Measurements from ENCODE around the gene SDSL.

The SDSL gene

GRCh38 chr12:113420996-113421595 lies 1.1 kb upstream of the SDSL start:
- Mint-ChIP-seq H3K9me3 (no peaks in the 10 kb centered on the region), H3K4me3 (no peak overlapping the region), H3K27me3 (peaks cover 6% of the 10 kb centered on the region), H3K4me1 (peaks cover 9% of the 10 kb centered on the region), H3K27ac (no peak overlapping the region), H3K36me3 (no peaks in the 10 kb centered on the region)
- DNase-seq (ENCODE audit: low spot score in 2 of 2), result no peak
- ATAC-seq (ENCODE audit: low read depth), result no peak

GRCh38 chr12:113422886-113423669 lies 898 bp downstream of the SDSL start:
- H3K4me1 Mint-ChIP-seq, result peaks cover 10% of the 10 kb centered on the region
- H3K36me3 Mint-ChIP-seq, result no peaks in the 10 kb centered on the region
- H3K27ac Mint-ChIP-seq, result no peak overlapping the region
- H3K4me3 Mint-ChIP-seq, result no peak overlapping the region
- ATAC-seq (ENCODE audit: low read depth) (no peak), DNase-seq (ENCODE audit: low spot score in 2 of 2) (no peak)
- H3K27me3 Mint-ChIP-seq, result peaks cover 9% of the 10 kb centered on the region
- no peaks in the 10 kb centered on the region for H3K9me3 Mint-ChIP-seq

GRCh38 chr12:113424456-113424855 lies 2.3 kb downstream of the SDSL start:
- Mint-ChIP-seq H3K27me3 (peaks cover 16% of the 10 kb centered on the region), H3K36me3 (no peaks in the 10 kb centered on the region), H3K4me3 (no peak overlapping the region), H3K4me1 (peaks cover 10% of the 10 kb centered on the region), H3K27ac (no peak overlapping the region), H3K9me3 (no peaks in the 10 kb centered on the region)
- ATAC-seq (ENCODE audit: low read depth) (no peak), DNase-seq (ENCODE audit: low spot score in 2 of 2) (no peak)

GRCh38 chr12:113424915-113425823 lies 3.0 kb downstream of the SDSL start:
- DNase-seq (ENCODE audit: low spot score in 2 of 2), result peak; percentile 35 to 46
- Mint-ChIP-seq H3K27me3 (peaks cover 20% of the 10 kb centered on the region), H3K4me3 (no peak overlapping the region)

GRCh38 chr12:113425960-113426453 lies 3.8 kb downstream of the SDSL start:
- Mint-ChIP-seq H3K4me3 (peak overlapping the region; percentile 9), H3K9me3 (peaks cover 3% of the 10 kb centered on the region), H3K27ac (no peak overlapping the region), H3K36me3 (peaks cover 3% of the 10 kb centered on the region), H3K4me1 (peaks cover 10% of the 10 kb centered on the region), H3K27me3 (peaks cover 26% of the 10 kb centered on the region)
- DNase-seq (ENCODE audit: low spot score in 2 of 2), result no peak
- peak; percentile 14 for ATAC-seq (ENCODE audit: low read depth)

More at GRCh38 chr12:113424915-113425823, 3.0 kb downstream of the SDSL start:
- no peak overlapping the region for H3K27ac Mint-ChIP-seq
- peaks cover 3% of the 10 kb centered on the region for H3K36me3 Mint-ChIP-seq
- no peak for ATAC-seq (ENCODE audit: low read depth)
- peaks cover 10% of the 10 kb centered on the region for H3K4me1 Mint-ChIP-seq
- peaks cover 3% of the 10 kb centered on the region for H3K9me3 Mint-ChIP-seq

- no peak for ATAC-seq (ENCODE audit: low read depth)
- H3K27me3 Mint-ChIP-seq, result peaks cover 34% of the 10 kb centered on the region
- H3K36me3 Mint-ChIP-seq, result peaks cover 6% of the 10 kb centered on the region
- no peak overlapping the region for H3K4me3 Mint-ChIP-seq
- no peak for DNase-seq (ENCODE audit: low spot score in 2 of 2)
- H3K9me3 Mint-ChIP-seq, result peaks cover 3% of the 10 kb centered on the region
- H3K27ac Mint-ChIP-seq, result no peak overlapping the region
- peaks cover 4% of the 10 kb centered on the region for H3K4me1 Mint-ChIP-seq
These were observed 5.7 kb downstream of the SDSL start for GRCh38 chr12:113427882-113428281.

- H3K27ac Mint-ChIP-seq, result no peak overlapping the region
- no peak overlapping the region for H3K4me3 Mint-ChIP-seq
- peaks cover 6% of the 10 kb centered on the region for H3K36me3 Mint-ChIP-seq
- H3K27me3 Mint-ChIP-seq, result peaks cover 35% of the 10 kb centered on the region
- peaks cover 3% of the 10 kb centered on the region for H3K9me3 Mint-ChIP-seq
- ATAC-seq (ENCODE audit: low read depth) (no peak), DNase-seq (ENCODE audit: low spot score in 2 of 2) (no peak)
- peaks cover 4% of the 10 kb centered on the region for H3K4me1 Mint-ChIP-seq
These were observed 6.3 kb downstream of the SDSL start for GRCh38 chr12:113428482-113428881.

- no peak for DNase-seq (ENCODE audit: low spot score in 2 of 2)
- Mint-ChIP-seq H3K4me1 (no peaks in the 10 kb centered on the region), H3K27ac (no peak overlapping the region), H3K4me3 (no peak overlapping the region), H3K9me3 (peaks cover 3% of the 10 kb centered on the region), H3K27me3 (peaks cover 27% of the 10 kb centered on the region), H3K36me3 (peaks cover 6% of the 10 kb centered on the region)
- ATAC-seq (ENCODE audit: low read depth), result no peak
These were observed 10.8 kb downstream of the SDSL start for GRCh38 chr12:113432986-113433385.

GRCh38 chr12:113435367-113435766 lies 13.2 kb downstream of the SDSL start:
- H3K36me3 Mint-ChIP-seq, result peaks cover 2% of the 10 kb centered on the region
- H3K9me3 Mint-ChIP-seq, result no peaks in the 10 kb centered on the region
- no peaks in the 10 kb centered on the region for H3K4me1 Mint-ChIP-seq
- peaks cover 19% of the 10 kb centered on the region for H3K27me3 Mint-ChIP-seq
- no peak overlapping the region for H3K4me3 Mint-ChIP-seq
- no peak for ATAC-seq (ENCODE audit: low read depth)
- DNase-seq (ENCODE audit: low spot score in 2 of 2), result no peak
- H3K27ac Mint-ChIP-seq, result no peak overlapping the region

GRCh38 chr12:113436586-113436985 lies 14.4 kb downstream of the SDSL start:
- Mint-ChIP-seq H3K4me3 (no peak overlapping the region), H3K27me3 (peaks cover 12% of the 10 kb centered on the region), H3K27ac (no peak overlapping the region), H3K36me3 (peaks cover 2% of the 10 kb centered on the region), H3K4me1 (no peaks in the 10 kb centered on the region), H3K9me3 (no peaks in the 10 kb centered on the region)
- DNase-seq (ENCODE audit: low spot score in 2 of 2) (no peak), ATAC-seq (ENCODE audit: low read depth) (no peak)

- H3K9me3 Mint-ChIP-seq, result no peaks in the 10 kb centered on the region
- H3K4me1 Mint-ChIP-seq, result no peaks in the 10 kb centered on the region
- peaks cover under 1% of the 10 kb centered on the region for H3K36me3 Mint-ChIP-seq
- H3K27ac Mint-ChIP-seq, result no peak overlapping the region
- H3K27me3 Mint-ChIP-seq, result peaks cover 10% of the 10 kb centered on the region
- ATAC-seq (ENCODE audit: low read depth) (no peak), DNase-seq (ENCODE audit: low spot score in 2 of 2) (no peak)
- no peak overlapping the region for H3K4me3 Mint-ChIP-seq
These were observed 15.0 kb downstream of the SDSL start for GRCh38 chr12:113436993-113437728.

GRCh38 chr12:113437729-113438100 lies 15.5 kb downstream of the SDSL start:
- DNase-seq (ENCODE audit: low spot score in 2 of 2) (no peak), ATAC-seq (ENCODE audit: low read depth) (no peak)
- no peaks in the 10 kb centered on the region for H3K9me3 Mint-ChIP-seq
- no peak overlapping the region for H3K27ac Mint-ChIP-seq
- no peaks in the 10 kb centered on the region for H3K4me1 Mint-ChIP-seq
- no peaks in the 10 kb centered on the region for H3K36me3 Mint-ChIP-seq
- peaks cover 7% of the 10 kb centered on the region for H3K27me3 Mint-ChIP-seq
- H3K4me3 Mint-ChIP-seq, result no peak overlapping the region

GRCh38 chr12:113438523-113439300 lies 16.5 kb downstream of the SDSL start:
- ATAC-seq (ENCODE audit: low read depth) (no peak), DNase-seq (ENCODE audit: low spot score in 2 of 2) (no peak)
- peaks cover 7% of the 10 kb centered on the region for H3K27me3 Mint-ChIP-seq
- H3K4me3 Mint-ChIP-seq, result no peak overlapping the region
- H3K36me3 Mint-ChIP-seq, result no peaks in the 10 kb centered on the region
- H3K27ac Mint-ChIP-seq, result no peak overlapping the region
- no peaks in the 10 kb centered on the region for H3K9me3 Mint-ChIP-seq
- no peaks in the 10 kb centered on the region for H3K4me1 Mint-ChIP-seq

All from memory B cell (primary cell).